ENCODE results near the gene ADARB2.

- TF ChIP-seq CTCF (IDR thresholded peaks at IDR 0.05), result no peak
- TF ChIP-seq POLR2A (IDR thresholded peaks at IDR 0.05), result no peak
- TF ChIP-seq EP300 (IDR thresholded peaks at IDR 0.05), result no peak
Measured at GRCh38 chr10:1645896-1646295, 91.4 kb downstream of the ADARB2 start.

All from suprapubic skin (tissue), 3 donors.